ENCODE data around the gene HK2.
"Not testable (repeated sequence)": the region's sequence is repeated elsewhere in the genome, so short reads cannot be mapped to it uniquely, and the experiment has no call there.

HK2 gene

GRCh38 chr2:74893332-74893731 lies 59.4 kb downstream of the HK2 start:
- DNase-seq, result no peak

GRCh38 chr2:74894272-74894981 lies 60.5 kb downstream of the HK2 start:
- DNase-seq, result no peak

GRCh38 chr2:74895001-74895400 lies 61.1 kb downstream of the HK2 start:
- no peak for DNase-seq

GRCh38 chr2:74896232-74896631 lies 62.3 kb downstream of the HK2 start:
- no peak for DNase-seq

GRCh38 chr2:74900225-74900624 lies 66.3 kb downstream of the HK2 start:
- DNase-seq, result not testable (repeated sequence)

- DNase-seq, result peak in 20 of 58 donors; percentile 5 to 81 (median 35)
These were observed 68.4 kb downstream of the HK2 start for GRCh38 chr2:74902281-74902860.

GRCh38 chr2:74906395-74906794 lies 72.5 kb downstream of the HK2 start:
- no peak for DNase-seq

- not testable (repeated sequence) for DNase-seq
These were observed 73.6 kb downstream of the HK2 start for GRCh38 chr2:74907560-74907959.

- no peak for DNase-seq
These were observed 75.0 kb downstream of the HK2 start for GRCh38 chr2:74908748-74909444.

- no peak for DNase-seq
These were observed 76.3 kb downstream of the HK2 start for GRCh38 chr2:74910245-74910644.

- DNase-seq, result no peak
These were observed 77.1 kb downstream of the HK2 start for GRCh38 chr2:74911061-74911460.

GRCh38 chr2:74915743-74916142 lies 81.8 kb downstream of the HK2 start:
- no peak for DNase-seq

GRCh38 chr2:74916394-74916793 lies 82.5 kb downstream of the HK2 start:
- DNase-seq, result no peak

GRCh38 chr2:74917702-74918619 lies 84.0 kb downstream of the HK2 start:
- DNase-seq, result no peak

GRCh38 chr2:74919827-74920226 lies 85.9 kb downstream of the HK2 start:
- DNase-seq, result peak in 48 of 58 donors; percentile 5 to 66 (median 30)

- no peak for DNase-seq
These were observed 87.4 kb downstream of the HK2 start for GRCh38 chr2:74921236-74921736.

GRCh38 chr2:74922592-74923227 lies 88.8 kb downstream of the HK2 start:
- DNase-seq, result no peak

GRCh38 chr2:74924463-74925265 lies 90.7 kb downstream of the HK2 start:
- no peak for DNase-seq

GRCh38 chr2:74925361-74925786 lies 91.4 kb downstream of the HK2 start:
- DNase-seq, result no peak

- DNase-seq, result no peak
These were observed 93.7 kb downstream of the HK2 start for GRCh38 chr2:74927621-74928020.

All from anterior cingulate cortex (tissue), 58 donors.